Inflammatory macrophage (primary cell): Measurements from ENCODE around the gene RTRAF.
A peak's percentile ranks its signal among the peaks of the same experiment; 100 is the strongest.

Source experiments
- DNase-seq, 2 donors: peaks; one replicate each; pipeline ENCODE4 v3.0.0-alpha.2; 2020 to 2022
- total RNA-seq, 18 experiments: gene quantifications; one replicate each; lab custom pipeline; 2026; ENCODE audit warnings: mixed read lengths in 6 of 18, inconsistent platforms in 2 of 18; lab: John Stamatoyannopoulos, UW

The RTRAF gene
- 32.1 to 80.0 (median 66.8) reads per million in 18 experiments for total RNA-seq

DNA sequence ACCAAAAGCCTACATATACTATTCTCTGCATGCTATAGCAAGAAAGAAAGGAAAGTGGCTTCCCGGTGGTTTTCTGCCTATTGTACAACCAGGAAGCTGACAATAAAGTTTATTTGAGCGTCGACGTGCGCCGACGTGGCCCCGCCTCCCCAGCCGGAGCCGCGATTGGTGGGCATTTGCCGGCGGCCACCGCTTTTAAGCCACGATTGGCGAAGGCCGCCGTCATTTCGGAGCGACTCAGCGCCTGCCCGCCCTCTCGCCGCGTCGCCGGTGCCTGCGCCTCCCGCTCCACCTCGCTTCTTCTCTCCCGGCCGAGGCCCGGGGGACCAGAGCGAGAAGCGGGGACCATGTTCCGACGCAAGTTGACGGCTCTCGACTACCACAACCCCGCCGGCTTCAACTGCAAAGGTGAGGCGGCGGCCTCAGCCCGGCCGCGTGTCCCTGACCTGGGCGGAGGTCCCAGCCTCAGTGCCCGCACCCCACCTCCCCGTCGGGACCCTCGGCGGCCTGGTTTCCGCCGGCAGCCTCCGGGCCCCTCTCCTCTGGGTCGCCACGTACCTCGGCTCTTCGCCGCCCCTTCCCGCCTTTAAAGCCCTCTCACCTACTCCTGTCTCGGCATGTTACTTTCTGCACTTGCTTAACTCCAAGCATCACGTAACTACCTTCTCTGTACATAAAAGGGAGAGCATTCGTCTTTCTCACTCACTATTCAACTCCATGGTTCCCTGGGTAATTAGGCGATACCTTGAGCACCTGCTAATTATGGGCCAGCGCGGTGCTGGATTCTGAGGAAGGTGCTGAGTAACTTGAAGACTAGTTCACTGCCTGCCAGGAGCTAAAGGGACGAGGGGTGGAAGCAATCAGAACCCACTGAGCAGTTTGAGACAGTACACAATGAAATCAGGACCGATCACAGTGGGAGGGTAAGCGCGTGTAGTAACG lies at the start of gene RTRAF:
TSS of gene RTRAF (plus strand) at position 254 of the 942 bp plus-strand sequence. CDS start at position 348, 94 bp downstream.
- peak; percentile 92 to 95 for DNase-seq

DNA sequence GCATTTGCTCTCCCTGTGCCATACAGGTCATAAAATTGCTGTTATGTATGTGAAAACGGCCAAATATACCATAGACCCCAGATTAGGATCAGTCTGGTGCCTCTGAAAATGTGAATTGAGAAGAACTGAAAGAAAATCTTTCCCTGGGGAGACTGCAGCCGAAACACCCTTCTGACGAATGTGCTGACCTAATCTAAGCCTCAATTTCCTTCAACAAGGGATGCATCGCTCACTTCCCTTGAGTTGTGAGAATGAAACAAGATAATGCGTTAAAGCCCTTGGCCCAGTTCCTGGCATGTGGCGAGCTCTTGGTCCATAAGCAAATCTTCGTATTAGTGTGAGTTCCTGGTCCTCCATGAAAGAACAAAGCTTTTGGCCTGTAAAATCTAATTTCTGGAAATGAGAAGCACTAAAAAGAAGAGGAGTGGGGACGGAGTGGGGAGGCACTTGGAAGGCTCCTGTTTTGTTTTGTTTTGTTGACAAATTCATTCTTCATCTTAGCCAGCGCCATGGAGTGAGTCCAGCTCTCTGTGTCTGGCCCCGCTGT lies 49.5 kb upstream of the RTRAF start:
- DNase-seq = no peak

DNA sequence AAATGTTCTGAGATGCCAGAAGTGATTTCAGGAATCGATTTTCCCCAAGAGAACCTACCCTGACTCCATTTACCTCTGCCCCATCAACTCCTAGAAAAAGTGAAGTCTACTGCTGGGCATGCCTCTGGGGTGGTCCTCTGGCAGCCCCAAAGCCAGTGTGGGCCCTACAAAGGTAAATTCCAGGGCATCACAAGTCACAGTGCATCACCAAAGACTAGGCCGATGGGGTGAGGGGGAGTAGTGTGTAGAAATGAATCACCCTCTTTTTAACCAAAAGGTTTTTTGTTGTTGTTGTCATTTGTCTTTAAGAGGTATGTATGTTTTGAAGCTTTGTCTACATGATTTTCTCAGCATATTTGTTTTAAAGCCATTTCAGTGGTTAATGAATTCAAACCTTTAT lies 46.4 kb upstream of the RTRAF start:
- DNase-seq = no peak

GRCh38 chr14:51950007-51950406 lies 39.3 kb upstream of the RTRAF start:
- no peak for DNase-seq

- DNase-seq = no peak
These were observed 37.7 kb upstream of the RTRAF start for GRCh38 chr14:51951656-51952055.

GRCh38 chr14:51954031-51954430 lies 35.3 kb upstream of the RTRAF start:
- DNase-seq = no peak

GRCh38 chr14:51954657-51955056 lies 34.7 kb upstream of the RTRAF start:
- no peak for DNase-seq

DNA sequence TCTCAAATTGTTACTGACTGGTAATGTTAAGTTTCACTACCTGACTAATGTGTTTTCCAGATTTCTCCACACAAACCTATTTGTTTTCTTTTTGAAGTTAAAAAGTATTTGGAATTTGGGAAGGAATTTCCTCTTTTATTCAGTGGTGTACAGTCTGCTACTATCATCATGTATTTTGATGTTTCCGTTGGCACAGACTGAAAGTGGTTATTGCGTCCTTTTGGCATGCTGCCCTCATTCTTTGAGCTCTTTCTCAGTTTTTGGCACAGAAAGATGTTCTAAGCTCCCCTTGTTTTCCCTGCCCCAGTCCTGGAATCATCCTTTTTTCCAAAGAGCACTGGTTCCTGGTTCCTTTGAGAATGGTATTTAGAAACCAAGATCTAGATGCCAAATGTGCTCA lies 31.4 kb upstream of the RTRAF start:
- no peak for DNase-seq

GRCh38 chr14:51959928-51960327 lies 29.4 kb upstream of the RTRAF start:
- no peak for DNase-seq

GRCh38 chr14:51960866-51961265 lies 28.5 kb upstream of the RTRAF start:
- DNase-seq = no peak

DNA sequence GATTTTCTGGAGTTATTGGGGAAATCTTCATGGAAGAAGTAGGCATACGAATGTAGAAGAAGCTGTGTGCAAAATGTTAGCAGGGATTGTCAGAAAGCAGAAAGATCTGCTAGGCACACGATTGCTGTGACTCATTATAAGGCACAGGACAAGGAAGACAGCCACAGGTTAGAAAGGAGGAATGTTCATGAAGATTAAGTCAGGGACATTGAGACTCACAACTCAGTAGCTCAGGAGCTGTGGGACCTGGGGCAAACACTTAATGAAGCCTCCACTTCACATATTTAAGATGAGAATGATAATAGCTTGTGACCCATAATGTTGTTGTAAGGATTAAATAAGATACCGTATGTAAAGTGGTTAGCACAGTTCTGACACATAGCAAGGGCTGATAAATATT lies 26.6 kb upstream of the RTRAF start:
- no peak for DNase-seq

DNA sequence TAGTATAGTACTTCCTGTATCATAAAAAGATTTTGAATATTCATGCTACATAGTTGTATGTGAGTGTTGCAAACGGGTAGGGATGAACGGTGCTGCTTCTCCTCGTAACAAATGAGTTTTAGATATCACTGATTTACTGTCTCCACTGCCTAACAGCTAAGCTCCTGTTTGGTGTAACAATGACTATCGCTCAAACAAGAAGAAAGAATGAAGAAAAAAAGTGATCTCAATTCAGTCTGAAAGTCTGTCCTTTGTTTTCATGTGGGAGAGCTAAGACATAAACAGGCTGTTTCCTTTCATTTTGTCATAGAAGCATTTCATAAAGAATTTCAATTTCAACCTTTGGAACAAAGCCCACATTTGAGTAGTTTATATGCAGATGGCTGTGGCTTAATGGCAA lies 26.1 kb upstream of the RTRAF start:
- DNase-seq = no peak

DNA sequence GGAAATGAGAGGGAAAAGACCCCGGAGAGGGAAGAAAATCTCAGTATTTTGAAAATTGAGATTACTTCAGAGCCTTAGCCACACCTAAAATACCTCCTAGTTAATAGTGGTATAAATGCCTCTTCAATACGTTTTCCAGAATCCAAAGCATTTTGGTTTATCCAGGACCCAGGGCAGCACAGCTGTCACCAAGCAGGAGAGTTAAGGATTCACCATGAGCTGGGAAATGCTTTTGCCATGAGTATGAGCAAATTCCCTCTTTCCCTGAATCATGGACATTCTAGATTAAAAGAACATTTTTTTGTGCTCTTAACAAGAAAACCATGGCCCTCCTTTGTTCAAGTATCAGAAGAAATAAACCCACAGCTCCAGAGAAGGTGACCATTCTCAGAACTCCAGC lies 21.8 kb upstream of the RTRAF start:
- no peak for DNase-seq

DNA sequence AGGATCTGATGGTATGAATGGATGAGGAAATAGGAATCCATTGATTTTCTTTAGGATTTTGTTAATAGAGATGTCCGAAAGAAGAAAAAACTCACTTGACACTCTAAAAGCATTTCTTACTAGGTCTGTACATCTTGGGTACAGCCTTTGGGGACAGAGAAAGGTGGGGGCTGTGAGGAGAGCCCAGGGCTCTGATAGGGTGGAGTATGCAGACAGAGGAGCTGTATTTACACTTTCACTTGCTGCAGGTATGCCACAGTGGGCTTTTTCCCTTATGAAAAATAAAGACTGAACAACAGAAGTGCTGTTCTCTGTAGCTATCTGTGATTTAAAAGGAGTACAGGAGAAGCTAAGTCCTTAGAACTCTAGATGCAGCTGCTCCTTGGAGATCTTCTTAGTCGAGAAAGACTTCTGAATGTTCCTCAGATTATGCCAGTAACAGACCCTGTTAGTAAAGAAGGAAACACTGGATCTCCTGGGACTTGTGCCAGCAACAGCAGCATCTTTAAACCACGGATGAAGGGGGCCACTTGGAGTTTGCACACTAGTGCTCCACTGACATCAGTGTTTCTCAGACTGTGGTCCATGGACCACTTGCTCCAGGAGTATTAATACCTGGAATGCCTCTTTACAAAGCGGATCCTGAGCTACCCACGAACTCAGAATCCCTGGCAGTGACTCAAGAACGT lies 19.4 kb upstream of the RTRAF start:
- DNase-seq = no peak

DNA sequence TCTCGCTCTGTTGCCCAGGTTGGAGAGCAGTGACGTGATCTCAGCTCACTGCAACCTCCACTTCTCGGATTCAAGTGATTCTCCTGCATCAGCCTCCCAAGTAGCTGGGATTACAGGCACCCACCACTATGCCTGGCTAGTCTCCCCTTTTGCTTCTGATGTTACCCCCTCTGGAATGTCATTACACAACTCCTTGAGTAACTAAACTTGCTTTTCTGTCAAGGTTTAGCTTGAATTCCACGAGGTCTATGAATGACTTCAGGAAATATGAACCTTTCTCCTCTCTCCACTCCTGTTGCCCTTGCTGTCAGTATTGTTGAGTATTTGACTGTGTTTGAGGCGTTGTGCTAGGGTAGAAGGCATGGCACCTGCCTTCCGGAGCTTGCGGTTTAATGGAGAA lies 16.8 kb upstream of the RTRAF start:
- no peak for DNase-seq

DNA sequence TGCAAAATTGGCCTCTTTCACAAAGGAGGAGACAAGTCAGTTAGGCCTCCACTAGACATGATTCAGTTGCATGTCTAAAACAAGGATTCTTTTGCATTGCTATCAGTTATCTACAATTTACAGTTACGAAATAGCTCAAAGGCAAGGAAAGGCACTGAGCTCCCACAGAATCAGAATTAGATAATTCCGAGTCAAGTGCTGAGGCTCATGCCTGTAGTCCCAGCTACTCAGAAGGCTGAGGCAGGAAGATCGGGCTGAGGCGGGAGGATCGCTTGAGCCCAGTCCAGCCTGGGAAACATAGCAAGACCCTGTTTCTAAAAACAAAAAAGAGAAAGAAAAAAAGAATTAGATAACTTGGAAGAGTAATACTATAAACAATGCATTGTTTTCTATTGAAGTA lies 12.3 kb upstream of the RTRAF start:
- DNase-seq = no peak

- no peak for DNase-seq
These were observed 10.7 kb upstream of the RTRAF start for GRCh38 chr14:51978681-51979085.

DNA sequence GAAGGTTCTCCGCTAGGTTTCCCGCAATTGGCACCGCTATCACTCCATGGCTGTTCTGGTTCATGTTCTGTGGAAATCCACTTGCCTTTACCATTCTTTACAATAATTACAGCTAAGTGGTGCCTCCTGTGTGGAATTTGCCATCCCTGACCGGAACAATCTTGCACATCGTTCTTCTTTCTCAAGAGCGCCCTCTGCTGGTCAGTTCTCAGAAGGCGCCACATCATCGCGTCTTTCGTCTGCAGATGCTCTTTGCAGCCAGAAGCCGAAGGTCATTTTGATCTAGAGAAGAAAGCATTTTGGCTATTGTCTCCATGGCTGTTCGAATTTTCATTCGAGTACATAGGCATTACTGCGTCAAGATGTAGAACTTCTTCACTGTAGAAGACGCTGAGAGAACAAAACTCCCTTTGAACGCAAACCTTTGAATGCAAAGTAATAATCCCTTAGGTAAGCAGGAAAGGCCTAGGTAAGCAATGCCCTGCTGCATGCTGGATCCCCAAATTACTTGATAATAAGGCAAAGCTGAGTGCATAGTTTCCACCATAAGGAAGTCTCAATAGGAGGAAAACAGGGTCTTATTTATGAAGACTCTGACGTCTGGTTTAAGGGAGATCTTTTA lies 10.1 kb upstream of the RTRAF start:
- peak; percentile 77 to 86 for DNase-seq

DNA sequence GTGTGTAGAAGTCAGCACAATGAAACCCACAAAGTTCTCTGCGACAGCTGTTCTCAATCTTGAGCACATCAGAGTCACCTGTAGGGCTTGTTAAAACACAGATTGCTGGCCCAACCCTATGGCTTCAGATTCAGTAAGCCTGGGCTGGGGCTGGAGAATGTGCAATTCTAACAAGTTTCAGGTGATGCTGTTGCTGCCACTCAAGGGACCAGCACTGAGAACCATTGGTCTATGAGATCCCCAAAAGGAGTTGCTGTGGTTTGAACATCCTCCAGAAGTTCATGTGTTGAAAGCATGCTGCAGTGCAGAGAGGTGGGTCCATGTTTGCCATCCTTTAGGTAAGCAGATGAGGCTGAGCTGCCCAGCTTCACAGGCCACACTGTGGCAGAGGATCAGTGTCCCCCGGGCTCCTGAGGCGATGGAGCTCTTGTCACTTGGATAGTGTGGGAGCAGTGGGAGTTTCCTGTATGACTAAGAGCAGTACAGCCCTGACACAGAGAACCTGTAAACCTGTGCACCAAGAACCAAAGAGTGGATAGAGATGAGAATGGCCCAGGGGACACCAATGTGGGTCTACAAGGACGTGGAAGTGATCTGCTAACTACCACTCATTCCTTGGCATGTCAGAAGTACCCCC lies 8.0 kb upstream of the RTRAF start:
- DNase-seq = no peak

GRCh38 chr14:51988221-51988620 lies 1.1 kb upstream of the RTRAF start:
- no peak for DNase-seq

DNA sequence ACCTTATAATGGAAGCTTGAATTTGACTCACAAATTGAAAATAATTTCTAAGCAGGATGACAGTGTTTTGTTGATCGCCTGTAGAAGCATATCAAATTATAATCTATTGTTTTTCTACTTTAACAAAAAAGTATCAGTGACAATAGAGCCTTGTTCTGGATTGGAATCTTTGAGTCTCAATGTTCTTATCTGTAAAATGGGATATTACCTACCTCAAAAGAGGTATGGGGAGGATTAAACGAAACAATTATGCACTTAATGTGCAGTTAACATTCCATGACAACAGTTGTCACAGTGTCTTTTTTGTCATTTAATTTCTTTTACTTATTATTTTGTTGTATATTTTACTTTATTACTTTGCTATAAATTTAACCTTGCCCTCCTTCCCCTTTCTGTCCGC lies 1.1 kb downstream of the RTRAF start:
- DNase-seq = no peak

DNA sequence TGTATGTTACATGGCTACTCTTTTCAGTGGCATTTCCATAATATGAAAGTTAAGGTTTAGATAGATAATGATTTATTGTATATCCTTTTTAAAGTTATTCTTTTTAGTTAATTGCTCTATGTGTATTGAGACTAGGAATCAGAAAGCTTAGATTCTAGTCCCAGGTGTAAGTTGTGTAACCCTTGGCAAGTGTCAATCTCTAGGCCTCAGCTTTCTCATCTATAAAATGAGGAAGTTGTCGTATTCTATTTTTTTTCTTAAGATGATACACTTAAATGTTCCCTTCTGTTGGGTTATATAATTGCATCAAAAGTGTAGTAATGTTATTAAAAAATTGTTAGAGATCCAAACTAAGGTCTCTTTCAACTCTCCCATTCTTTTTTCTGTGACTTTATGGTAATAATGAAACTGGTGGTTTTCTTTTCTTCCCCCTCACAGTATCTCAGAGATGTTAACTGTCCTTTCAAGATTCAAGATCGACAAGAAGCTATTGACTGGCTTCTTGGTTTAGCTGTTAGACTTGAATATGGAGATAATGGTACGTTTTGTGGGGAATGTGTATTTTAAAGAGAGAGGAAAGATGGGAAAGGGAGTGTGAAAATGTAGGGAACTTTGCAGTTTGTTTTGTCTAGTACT lies 4.1 kb downstream of the RTRAF start:
- DNase-seq = no peak
